ENCODE data around the gene TERT.

The TERT gene

GRCh38 chr5:1251678-1252580 is 42.9 kb downstream of the TERT start:
- peak; percentile 14; the same call in 1 of the 2 replicates for TF ChIP-seq CTCF (IDR thresholded peaks at IDR 0.05; ENCODE audit: low read depth, low read length)
- peak overlapping the region; percentile 29 for H3K4me3 ChIP-seq (ENCODE audit: low read depth, low read length)
- H3K27me3 ChIP-seq (ENCODE audit: insufficient read depth, low read depth, severe bottlenecking): no peaks in the 10 kb centered on the region

GRCh38 chr5:1249366-1250280 is 45.2 kb downstream of the TERT start:
- TF ChIP-seq CTCF (IDR thresholded peaks at IDR 0.05; ENCODE audit: low read depth, low read length): no peak
- no peak for DNase-seq
- Histone ChIP-seq H3K36me3 (no peaks in the 10 kb centered on the region), H3K27me3 (ENCODE audit: insufficient read depth, low read depth, severe bottlenecking) (no peaks in the 10 kb centered on the region), H3K9me3 (ENCODE audit: severe bottlenecking) (no peaks in the 10 kb centered on the region), H3K4me3 (ENCODE audit: low read depth, low read length) (no peak overlapping the region), H3K27ac (no peak overlapping the region)

More at GRCh38 chr5:1251678-1252580, 42.9 kb downstream of the TERT start:
- H3K36me3 ChIP-seq: no peaks in the 10 kb centered on the region
- H3K27ac ChIP-seq: peak overlapping the region; percentile 81
- no peaks in the 10 kb centered on the region for H3K9me3 ChIP-seq (ENCODE audit: severe bottlenecking)
- peak; percentile 92 for DNase-seq

GRCh38 chr5:1247811-1248210 is 47.1 kb downstream of the TERT start:
- H3K27ac ChIP-seq: no peak overlapping the region
- TF ChIP-seq CTCF (IDR thresholded peaks at IDR 0.05; ENCODE audit: low read depth, low read length): no peak
- no peak overlapping the region for H3K4me3 ChIP-seq (ENCODE audit: low read depth, low read length)
- DNase-seq: no peak
- no peaks in the 10 kb centered on the region for H3K36me3 ChIP-seq
- H3K9me3 ChIP-seq (ENCODE audit: severe bottlenecking): no peaks in the 10 kb centered on the region
- no peaks in the 10 kb centered on the region for H3K27me3 ChIP-seq (ENCODE audit: insufficient read depth, low read depth, severe bottlenecking)

GRCh38 chr5:1246711-1247431 is 48.0 kb downstream of the TERT start:
- no peaks in the 10 kb centered on the region for H3K27me3 ChIP-seq (ENCODE audit: insufficient read depth, low read depth, severe bottlenecking)
- no peak for DNase-seq

More at GRCh38 chr5:1246711-1247431, 48.0 kb downstream of the TERT start:
- Histone ChIP-seq H3K9me3 (ENCODE audit: severe bottlenecking) (no peaks in the 10 kb centered on the region), H3K27ac (no peak overlapping the region), H3K36me3 (no peaks in the 10 kb centered on the region), H3K4me3 (ENCODE audit: low read depth, low read length) (no peak overlapping the region)
- no peak for TF ChIP-seq CTCF (IDR thresholded peaks at IDR 0.05; ENCODE audit: low read depth, low read length)
